B cell (primary cell): Measurements from ENCODE around the gene MRPL23.

Experiments used
- CTCF ChIP-seq: fragments of 200-600 bp; IDR thresholded peaks from one replicate; pipeline ENCODE4 v1.8.0; 2022; ENCODE audit warnings: antibody characterized with exemption, mild to moderate bottlenecking
- EZH2 ChIP-seq: IDR thresholded peaks from 2 replicates; pipeline ENCODE4 v1.6.1; 2012; ENCODE audit warnings: borderline replicate concordance, low read depth, mild to moderate bottlenecking, moderate library complexity, low read length; ENCODE audit not compliant: insufficient read depth, poor library complexity, severe bottlenecking

GRCh38 chr11:1982873-1983600 lies 35.9 kb downstream of the MRPL23 start:
- TF ChIP-seq CTCF = no peak
- TF ChIP-seq EZH2 = no peak
